ENCODE results near the gene RIMBP2.

The RIMBP2 gene

GRCh38 chr12:130613131-130613530 lies 103.0 kb downstream of the RIMBP2 start:
- ChIA-PET POLR2A (no interaction called here), CTCF (no interaction called here)
- no peak for TF ChIP-seq CTCF (IDR thresholded peaks at IDR 0.05; ENCODE audit: insufficient read depth, low read length, missing control alignments)
- H3K4me3 ChIP-seq (ENCODE audit: low read depth, low read length): no peak overlapping the region
- DNase-seq (ENCODE audit: low read depth, low spot score): no peak

- CTCF ChIA-PET: no interaction called here
- no peak overlapping the region for H3K4me3 ChIP-seq (ENCODE audit: low read depth, low read length)
- POLR2A ChIA-PET: no interaction called here
- TF ChIP-seq CTCF (IDR thresholded peaks at IDR 0.05; ENCODE audit: insufficient read depth, low read length, missing control alignments): no peak
- DNase-seq (ENCODE audit: low read depth, low spot score): no peak
Measured at GRCh38 chr12:130611026-130611905, 104.8 kb downstream of the RIMBP2 start.

GRCh38 chr12:130609966-130610365 lies 106.1 kb downstream of the RIMBP2 start:
- no peak for DNase-seq (ENCODE audit: low read depth, low spot score)
- TF ChIP-seq CTCF (IDR thresholded peaks at IDR 0.05; ENCODE audit: insufficient read depth, low read length, missing control alignments): no peak
- H3K4me3 ChIP-seq (ENCODE audit: low read depth, low read length): no peak overlapping the region
- ChIA-PET CTCF (no interaction called here), POLR2A (no interaction called here)

GRCh38 chr12:130608831-130609230 lies 107.3 kb downstream of the RIMBP2 start:
- DNase-seq (ENCODE audit: low read depth, low spot score): no peak
- no peak overlapping the region for H3K4me3 ChIP-seq (ENCODE audit: low read depth, low read length)
- ChIA-PET POLR2A (no interaction called here), CTCF (no interaction called here)
- no peak for TF ChIP-seq CTCF (IDR thresholded peaks at IDR 0.05; ENCODE audit: insufficient read depth, low read length, missing control alignments)

GRCh38 chr12:130608132-130608531 lies 108.0 kb downstream of the RIMBP2 start:
- CTCF ChIA-PET: no interaction called here
- POLR2A ChIA-PET: no interaction called here
- no peak for TF ChIP-seq CTCF (IDR thresholded peaks at IDR 0.05; ENCODE audit: insufficient read depth, low read length, missing control alignments)
- H3K4me3 ChIP-seq (ENCODE audit: low read depth, low read length): no peak overlapping the region
- no peak for DNase-seq (ENCODE audit: low read depth, low spot score)

GRCh38 chr12:130606231-130606630 lies 109.9 kb downstream of the RIMBP2 start:
- POLR2A ChIA-PET: no interaction called here
- TF ChIP-seq CTCF (IDR thresholded peaks at IDR 0.05; ENCODE audit: insufficient read depth, low read length, missing control alignments): no peak
- H3K4me3 ChIP-seq (ENCODE audit: low read depth, low read length): no peak overlapping the region
- no peak for DNase-seq (ENCODE audit: low read depth, low spot score)
- CTCF ChIA-PET: no interaction called here

Measured in AG04449 (cell line).